ENCODE measurements around the gene OXNAD1. TPM values are rescaled to one million over a fixed set of nuclear protein-coding genes. Genes with fewer than 3 reads are reported as not detected.

The OXNAD1 gene
- total RNA-seq, 2 donors from 2014 or later = 16.2 to 16.3 TPM

DNA sequence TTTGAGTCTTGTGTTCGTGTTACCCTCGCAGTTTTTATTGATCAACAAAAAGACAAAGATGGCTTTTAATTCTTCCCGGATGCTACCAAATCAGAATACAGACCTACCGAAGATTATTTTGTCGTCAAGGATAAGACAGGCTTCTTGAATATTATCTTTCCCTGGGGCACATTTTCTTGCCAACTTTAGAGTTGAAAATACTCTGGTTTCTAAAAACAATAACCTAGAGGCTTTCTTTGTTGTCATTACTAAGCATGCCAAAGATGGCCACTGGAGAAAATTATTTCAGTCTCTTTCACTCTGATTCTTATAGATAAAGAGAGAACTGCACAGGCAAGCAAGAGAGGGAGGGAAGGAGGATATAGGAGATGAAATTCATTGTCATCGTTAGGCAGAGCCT lies 33.9 kb downstream of the OXNAD1 start:
- Histone ChIP-seq H3K4me1 (replicated peaks) (no peaks in the 10 kb centered on the region), H3K27ac (no peak overlapping the region), H3K4me3 (no peak overlapping the region), H3K9me3 (no peaks in the 10 kb centered on the region), H3K36me3 (no peaks in the 10 kb centered on the region), H3K27me3 (replicated peaks; ENCODE audit: insufficient read depth) (no peaks in the 10 kb centered on the region)
- WGBS = 79% methylated on average over 6 of the region's 6 CpGs
- no peak for DNase-seq (ENCODE audit: low spot score)
- TF ChIP-seq POLR2AphosphoS5 (IDR thresholded peaks at IDR 0.05) = no peak
- TF ChIP-seq CTCF (IDR thresholded peaks at IDR 0.05) = no peak
- TF ChIP-seq POLR2A (IDR thresholded peaks at IDR 0.05) = no peak
- intact Hi-C loops (cut with DNase I) = loop anchor here (10.0 kb wide), 1 partner anchor 116 kb away; no protein-coding TSS in a partner anchor

- Histone ChIP-seq H3K36me3 (no peaks in the 10 kb centered on the region), H3K27me3 (replicated peaks; ENCODE audit: insufficient read depth) (no peaks in the 10 kb centered on the region), H3K4me1 (replicated peaks) (no peaks in the 10 kb centered on the region), H3K9me3 (no peaks in the 10 kb centered on the region), H3K4me3 (no peak overlapping the region), H3K27ac (no peak overlapping the region)
- TF ChIP-seq POLR2A (IDR thresholded peaks at IDR 0.05) (no peak), POLR2AphosphoS5 (IDR thresholded peaks at IDR 0.05) (no peak), CTCF (IDR thresholded peaks at IDR 0.05) (no peak)
- DNase-seq (ENCODE audit: low spot score) = no peak
- intact Hi-C loops (cut with DNase I) = loop anchor here (10.0 kb wide), 1 partner anchor 115 kb away; no protein-coding TSS in a partner anchor
- WGBS = 90% methylated on average over 3 of the region's 3 CpGs
Observed at GRCh38 chr3:16299746-16300145, 34.7 kb downstream of the OXNAD1 start.

DNA sequence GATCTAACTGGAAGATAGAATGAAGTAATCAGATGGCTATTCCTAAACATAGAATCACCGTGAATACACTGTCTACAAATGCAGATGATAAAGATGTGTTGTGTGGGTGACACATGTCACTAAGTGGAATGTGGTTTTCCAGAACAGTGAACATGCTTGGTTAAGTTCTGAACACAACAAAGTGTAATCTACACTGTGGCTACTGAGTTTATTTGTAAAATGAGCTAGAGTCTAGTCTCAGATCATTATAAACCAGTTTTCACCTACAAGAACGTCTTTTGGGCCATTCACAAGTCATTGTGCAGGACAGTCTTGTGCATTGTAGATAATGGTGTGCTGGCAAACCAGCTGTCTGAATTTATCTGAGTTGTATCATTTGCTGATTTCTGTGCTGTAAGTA lies 35.3 kb downstream of the OXNAD1 start:
- 92% methylated on average over 2 of the region's 2 CpGs for WGBS
- no peak overlapping the region for H3K4me3 ChIP-seq
- H3K4me1 ChIP-seq (replicated peaks) = no peaks in the 10 kb centered on the region
- TF ChIP-seq POLR2AphosphoS5 (IDR thresholded peaks at IDR 0.05) (no peak), POLR2A (IDR thresholded peaks at IDR 0.05) (no peak), CTCF (IDR thresholded peaks at IDR 0.05) (no peak)
- no peaks in the 10 kb centered on the region for H3K9me3 ChIP-seq
- H3K27ac ChIP-seq = no peak overlapping the region
- DNase-seq (ENCODE audit: low spot score) = no peak
- no peaks in the 10 kb centered on the region for H3K36me3 ChIP-seq
- intact Hi-C loops (cut with DNase I) = no loop called here
- H3K27me3 ChIP-seq (replicated peaks; ENCODE audit: insufficient read depth) = no peaks in the 10 kb centered on the region

GRCh38 chr3:16300881-16301359 lies 35.9 kb downstream of the OXNAD1 start:
- no peak overlapping the region for H3K27ac ChIP-seq
- DNase-seq (ENCODE audit: low spot score) = no peak
- H3K27me3 ChIP-seq (replicated peaks; ENCODE audit: insufficient read depth) = no peaks in the 10 kb centered on the region
- H3K36me3 ChIP-seq = no peaks in the 10 kb centered on the region
- intact Hi-C loops (cut with DNase I) = no loop called here
- no peaks in the 10 kb centered on the region for H3K4me1 ChIP-seq (replicated peaks)
- H3K4me3 ChIP-seq = no peak overlapping the region
- no peaks in the 10 kb centered on the region for H3K9me3 ChIP-seq
- 85% methylated on average over 2 of the region's 2 CpGs for WGBS
- no peak for TF ChIP-seq POLR2A (IDR thresholded peaks at IDR 0.05)
- TF ChIP-seq POLR2AphosphoS5 (IDR thresholded peaks at IDR 0.05) = no peak
- TF ChIP-seq CTCF (IDR thresholded peaks at IDR 0.05) = no peak

- 59% methylated on average over 6 of the region's 6 CpGs for WGBS
- no peaks in the 10 kb centered on the region for H3K36me3 ChIP-seq
- no peaks in the 10 kb centered on the region for H3K4me1 ChIP-seq (replicated peaks)
Observed at GRCh38 chr3:16301507-16301906, 36.5 kb downstream of the OXNAD1 start.

More at GRCh38 chr3:16301507-16301906, 36.5 kb downstream of the OXNAD1 start:
- DNase-seq (ENCODE audit: low spot score) = no peak
- Histone ChIP-seq H3K4me3 (no peak overlapping the region), H3K27me3 (replicated peaks; ENCODE audit: insufficient read depth) (no peaks in the 10 kb centered on the region), H3K27ac (no peak overlapping the region), H3K9me3 (no peaks in the 10 kb centered on the region)
- intact Hi-C loops (cut with DNase I) = no loop called here
- TF ChIP-seq CTCF (IDR thresholded peaks at IDR 0.05) = no peak
- TF ChIP-seq POLR2A (IDR thresholded peaks at IDR 0.05) = no peak
- no peak for TF ChIP-seq POLR2AphosphoS5 (IDR thresholded peaks at IDR 0.05)
